Left colon (tissue), 2 donors: ENCODE results near the gene MEF2D. TPM values are rescaled to one million over a fixed set of nuclear protein-coding genes. Genes with fewer than 3 reads are reported as not detected.

ENCODE experiments used
- ATAC-seq: fragments of 200-7000 bp; cut with Tn5 transposase; one replicate; pipeline ENCODE4 v1.9.1; 2020; ENCODE audit warnings: mild to moderate bottlenecking, moderate library complexity
- DNase-seq, 2 donors: peaks; one replicate each; pipeline ENCODE4 v3.0.0-alpha.2; 2020
- intact Hi-C, 2 donors: fragments of 100-400 bp; cut with DNase I in 1 of 2; cut with micrococcal nuclease in 1 of 2; formaldehyde crosslinking; loops; one replicate each; pipeline versions ENCODE4 v1.11.2 to v1.14.0; 2022; cut with DNase I, micrococcal nuclease
- total RNA-seq, 2 donors: library from RNA; stranded (reverse); fragmentation: NEBNext Ultra II Directional; extraction: Animal tissue kit (Norgen Biotek cat#: 25700); gene quantifications; one replicate each; pipeline ENCODE4 v1.2.1, GENCODE V29; 2021
- donor health status: DM: no; HTN: no; CAD: no.
- donor health status: DM: yes; HTN: yes; CAD: no.

Gene MEF2D
- total RNA-seq, 2 donors from 2014 or later, result 45.9 to 66.4 TPM

DNA sequence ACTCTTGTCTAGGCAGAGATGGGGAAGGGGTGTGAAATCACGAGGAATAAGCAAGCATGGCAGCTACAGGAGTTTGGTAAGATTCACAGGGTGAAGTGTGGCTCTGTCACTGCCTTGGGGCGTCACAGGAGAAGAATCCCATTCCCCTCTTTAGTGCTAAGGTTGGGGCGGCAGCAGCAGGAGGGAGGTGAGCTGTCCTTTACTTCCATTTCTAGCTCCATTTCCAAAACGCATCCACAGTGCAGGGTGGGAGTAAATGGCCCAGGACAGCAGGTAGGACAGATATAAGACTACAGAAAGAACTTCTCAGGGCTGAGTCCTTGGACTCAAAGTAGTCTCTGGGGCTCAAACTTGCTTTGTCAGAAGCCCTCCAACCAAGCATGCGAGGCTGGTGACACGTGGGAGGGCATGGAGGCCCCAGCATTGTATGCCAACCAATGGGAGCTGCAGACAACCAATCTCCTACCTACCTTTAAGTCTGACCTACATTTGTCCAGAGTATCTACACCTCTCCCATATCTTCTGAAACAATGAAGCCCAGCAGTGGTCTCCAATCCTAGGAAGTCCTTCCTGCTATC is 8.5 kb downstream of the MEF2D start:
- no peak for ATAC-seq
- intact Hi-C loops, result no loop called here

DNA sequence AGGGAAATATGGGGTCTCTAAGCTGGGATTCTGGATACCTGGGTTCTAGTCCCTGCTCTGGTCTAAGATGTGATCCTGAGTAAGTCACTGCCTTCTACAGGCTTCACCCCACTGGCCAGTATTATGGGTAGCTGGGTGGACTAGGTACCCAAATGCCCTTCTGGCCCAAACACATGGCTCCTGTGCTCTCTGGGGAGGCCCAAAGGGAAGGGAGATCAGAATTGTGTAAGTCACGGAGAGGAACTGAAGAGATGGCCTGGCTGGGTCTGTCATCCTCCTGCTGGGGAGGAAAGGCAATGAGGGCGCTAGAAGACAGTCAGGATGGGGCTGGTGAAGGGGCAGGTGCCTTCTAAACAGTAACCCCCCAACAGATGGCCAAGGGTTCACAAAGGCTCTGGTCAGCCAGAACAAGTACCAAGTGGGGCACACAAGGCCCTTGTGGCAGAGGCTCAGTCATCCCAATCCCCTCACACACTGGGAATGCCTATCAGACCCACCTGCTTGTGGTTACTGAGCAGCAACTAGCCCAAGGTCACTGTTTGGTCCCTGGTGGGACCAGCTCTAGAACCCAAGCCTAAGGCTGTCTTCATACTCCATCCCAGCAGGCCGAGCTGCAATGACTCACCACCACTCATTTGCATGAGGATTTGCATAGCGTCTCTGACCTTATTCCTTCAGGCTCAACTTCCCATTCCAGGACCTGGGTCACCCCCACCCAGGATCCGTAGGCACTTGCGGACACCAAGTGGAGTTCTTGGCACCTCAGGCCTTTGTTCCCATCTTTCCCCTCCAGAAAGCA is 9.2 kb downstream of the MEF2D start:
- no peak for ATAC-seq
- intact Hi-C loops, result no loop called here
- DNase-seq, result no peak

More for the DNA sequence above, 8.5 kb downstream of the MEF2D start:
- no peak for DNase-seq

DNA sequence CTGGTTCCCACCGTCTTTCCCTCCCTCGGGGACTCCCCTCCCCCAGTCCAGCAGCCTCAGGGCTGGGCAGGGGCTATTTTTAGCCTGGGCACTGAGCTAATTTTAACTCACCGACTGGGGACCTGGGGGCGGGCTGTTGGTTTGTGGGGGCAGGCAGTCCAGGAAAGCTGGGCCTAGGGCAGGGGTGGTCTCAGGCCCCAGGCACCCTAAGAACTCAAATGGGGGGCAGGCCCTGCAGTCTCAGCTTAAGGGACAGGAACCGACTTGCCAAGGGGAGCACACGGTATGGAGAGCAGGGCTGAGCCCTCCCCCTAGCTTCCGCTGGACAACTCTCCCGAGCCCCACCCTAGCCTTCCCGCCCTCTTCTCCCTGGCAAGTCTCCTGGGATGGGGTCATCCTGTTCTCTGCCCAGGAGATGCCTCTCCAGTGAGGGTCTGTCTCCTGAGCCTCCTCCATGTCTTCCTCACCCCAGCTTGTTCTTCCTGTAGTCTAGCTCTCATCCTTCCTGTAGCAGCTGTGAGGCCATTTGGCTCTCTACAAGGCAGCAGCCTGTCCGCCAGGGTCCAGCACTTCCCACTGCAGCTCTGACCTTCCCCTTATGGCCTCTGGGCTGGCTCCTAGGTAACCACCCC is 10.1 kb downstream of the MEF2D start:
- ATAC-seq (peak; percentile 47), DNase-seq (no peak)
- intact Hi-C loops, result no loop called here

DNA sequence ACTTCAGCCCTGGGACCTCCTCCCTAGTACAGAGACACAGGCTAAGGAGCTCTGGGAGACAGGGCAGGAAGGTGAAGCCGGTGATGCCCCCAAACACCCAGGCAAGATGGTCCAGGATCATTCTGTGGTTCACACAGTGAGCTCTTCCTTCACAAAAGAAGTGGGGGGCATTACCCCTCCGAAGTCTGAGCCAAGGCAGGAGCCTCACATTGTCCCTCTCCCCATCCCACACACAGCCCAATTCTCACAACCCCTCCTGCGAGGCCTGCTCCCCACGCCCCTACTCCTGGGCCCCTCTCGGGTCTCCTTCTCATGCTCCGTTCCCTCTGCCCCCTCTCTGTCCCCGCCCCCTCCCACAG is 10.7 kb downstream of the MEF2D start:
- ATAC-seq (no peak), DNase-seq (no peak)
- intact Hi-C loops, result no loop called here

DNA sequence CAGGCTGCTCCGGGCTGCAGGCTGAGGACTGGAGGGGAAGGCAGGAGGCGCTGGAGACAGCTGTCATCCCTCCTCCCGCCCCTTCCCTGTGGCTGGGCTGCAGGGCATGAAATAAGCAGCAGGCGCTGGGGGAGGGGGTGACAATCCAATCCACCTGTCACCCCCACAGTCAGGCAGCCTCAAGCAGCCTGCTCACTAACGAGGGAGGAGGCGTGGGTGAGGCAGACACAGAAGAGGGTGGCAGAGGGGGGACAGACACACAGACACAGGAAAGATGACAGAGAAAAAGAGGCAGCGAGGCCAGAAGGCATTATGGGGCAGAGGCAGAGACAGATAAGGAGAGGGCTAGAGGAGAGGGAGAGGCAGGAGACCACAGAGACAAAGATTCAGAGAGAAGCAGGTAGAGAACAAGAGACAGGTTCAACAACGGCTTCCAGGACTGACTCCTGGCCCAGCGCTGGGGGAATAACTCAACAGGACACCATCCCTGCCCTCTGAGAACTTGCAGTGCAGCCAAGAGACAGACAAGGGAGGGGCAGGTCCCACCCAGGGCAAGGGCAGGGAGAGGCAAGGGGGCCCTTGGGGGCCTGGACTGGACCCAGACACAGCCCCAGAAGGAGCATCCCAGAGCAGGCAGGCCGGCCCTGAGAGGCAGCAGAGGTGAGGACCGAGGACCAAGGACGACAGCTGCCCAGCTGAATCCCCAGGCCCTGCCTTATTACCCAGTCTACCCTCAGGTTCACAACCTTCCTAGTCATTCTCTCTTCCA is 11.2 kb downstream of the MEF2D start:
- intact Hi-C loops, result no loop called here
- DNase-seq (peak; percentile 49 to 68), ATAC-seq (peak; percentile 52)

DNA sequence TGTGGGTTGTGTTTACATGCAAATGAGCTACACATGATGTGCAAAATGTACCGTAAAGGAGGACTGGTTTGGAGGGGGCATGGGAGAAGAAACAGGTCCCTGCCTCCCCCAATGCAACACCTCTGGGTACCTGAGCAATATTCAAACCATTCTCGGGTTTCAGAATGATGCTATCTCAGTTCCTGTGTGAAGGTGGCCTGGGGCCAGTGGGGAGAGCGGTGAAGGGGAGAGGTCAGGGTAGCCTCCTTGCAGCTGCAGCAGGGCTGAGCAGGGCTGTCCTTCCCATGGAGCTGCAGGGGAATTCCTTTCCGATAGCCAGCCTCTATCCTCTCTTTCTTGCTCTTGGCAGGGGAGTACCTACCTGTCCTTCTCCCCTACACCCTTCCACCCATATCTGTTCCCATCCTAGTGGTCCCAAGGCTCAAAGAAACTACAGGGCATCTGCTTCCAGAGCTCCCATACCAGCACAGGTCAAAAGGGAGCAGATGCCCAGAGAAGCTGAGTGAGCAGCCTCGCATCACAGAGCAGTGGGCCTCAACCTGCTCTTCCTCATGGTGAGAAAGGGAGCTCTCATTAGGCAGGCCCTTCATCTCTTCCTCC is 11.9 kb downstream of the MEF2D start:
- DNase-seq, result no peak

DNA sequence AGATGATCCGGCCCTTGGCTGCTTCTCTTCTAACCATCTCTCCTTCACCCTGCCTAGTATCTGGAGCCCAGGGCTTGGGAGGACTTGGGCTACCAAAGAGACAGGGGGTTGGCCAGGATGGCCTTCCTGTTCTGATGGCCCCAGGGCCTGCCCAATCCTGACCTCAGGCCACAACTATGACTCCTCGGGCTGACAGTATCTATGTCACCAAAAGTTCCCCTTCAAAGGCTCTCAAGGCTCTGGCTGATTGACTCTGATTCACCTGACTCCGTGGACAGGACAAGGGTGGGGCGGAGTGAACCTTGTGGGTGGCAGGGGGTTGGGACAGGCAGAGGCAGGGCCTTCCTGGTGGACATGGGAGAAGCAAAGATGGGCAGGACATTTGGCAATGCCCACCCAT is 12.7 kb downstream of the MEF2D start:
- ATAC-seq, result peak; percentile 22
- intact Hi-C loops, result no loop called here

More for the DNA sequence above, 11.9 kb downstream of the MEF2D start:
- intact Hi-C loops, result no loop called here
- no peak for ATAC-seq

DNA sequence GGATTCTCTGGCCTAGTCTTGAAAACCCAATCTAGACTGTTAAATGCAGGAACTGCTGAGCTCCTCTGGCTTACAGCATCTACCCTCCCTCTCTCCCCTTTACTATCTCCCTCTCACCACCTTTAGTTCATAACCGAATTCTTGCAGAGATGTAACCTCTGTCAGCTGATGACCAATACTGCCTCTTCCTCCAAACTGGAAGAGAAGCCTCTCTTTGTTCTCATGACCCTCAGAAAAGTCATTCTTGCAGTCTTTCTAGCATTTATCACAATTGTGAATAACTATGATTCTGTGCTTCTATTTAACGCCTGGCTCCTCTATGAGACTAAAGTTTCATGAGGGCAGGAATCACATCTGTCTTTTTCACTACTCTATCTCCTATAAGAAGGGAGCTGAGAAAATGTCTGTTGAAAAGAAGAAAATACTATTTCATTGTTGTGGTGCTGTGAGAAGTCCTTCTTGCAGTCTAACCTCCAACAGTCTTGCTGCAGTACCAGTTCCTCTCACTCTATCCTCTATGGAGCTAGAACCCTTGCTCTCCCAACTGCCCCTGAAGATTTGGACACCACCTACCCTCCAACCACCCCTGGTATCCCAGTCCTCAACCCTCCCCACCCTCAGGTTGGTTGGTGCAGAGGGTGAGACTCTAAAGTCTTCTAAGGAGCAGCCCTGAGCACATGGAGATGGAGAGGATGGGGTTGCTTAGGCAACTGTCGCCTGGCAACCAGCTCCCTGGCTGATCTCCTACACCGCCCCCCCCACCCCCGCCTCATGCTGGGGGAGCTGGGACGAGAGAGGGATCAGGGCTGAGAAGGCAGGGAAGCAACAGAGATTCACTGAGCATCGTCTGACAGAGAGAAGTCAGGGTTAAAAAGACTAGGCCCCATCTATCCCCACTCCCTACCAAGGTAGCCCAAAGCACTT is 13.9 kb downstream of the MEF2D start:
- intact Hi-C loops, result no loop called here
- ATAC-seq (no peak), DNase-seq (no peak)

More for the DNA sequence above, 12.7 kb downstream of the MEF2D start:
- DNase-seq, result no peak

DNA sequence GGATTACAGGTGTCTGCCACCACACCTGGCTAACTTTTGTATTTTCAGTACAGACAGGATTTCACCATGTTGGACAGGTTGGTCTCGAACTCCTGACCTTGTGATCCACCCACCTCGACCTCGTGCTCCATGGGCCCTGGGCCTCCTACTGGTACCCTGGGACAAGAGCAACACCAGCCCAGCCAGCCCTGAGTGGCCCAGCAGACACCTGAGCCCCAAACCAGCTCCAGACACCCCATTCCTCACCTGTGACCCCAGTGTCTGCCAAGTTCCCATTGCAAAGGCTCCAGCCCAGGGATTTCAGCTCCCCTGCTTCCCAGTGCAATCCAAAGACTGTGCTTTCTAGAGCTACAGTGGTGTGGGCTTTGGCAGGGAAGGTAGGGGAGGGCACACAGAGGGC is 14.6 kb downstream of the MEF2D start:
- intact Hi-C loops, result no loop called here
- no peak for ATAC-seq

DNA sequence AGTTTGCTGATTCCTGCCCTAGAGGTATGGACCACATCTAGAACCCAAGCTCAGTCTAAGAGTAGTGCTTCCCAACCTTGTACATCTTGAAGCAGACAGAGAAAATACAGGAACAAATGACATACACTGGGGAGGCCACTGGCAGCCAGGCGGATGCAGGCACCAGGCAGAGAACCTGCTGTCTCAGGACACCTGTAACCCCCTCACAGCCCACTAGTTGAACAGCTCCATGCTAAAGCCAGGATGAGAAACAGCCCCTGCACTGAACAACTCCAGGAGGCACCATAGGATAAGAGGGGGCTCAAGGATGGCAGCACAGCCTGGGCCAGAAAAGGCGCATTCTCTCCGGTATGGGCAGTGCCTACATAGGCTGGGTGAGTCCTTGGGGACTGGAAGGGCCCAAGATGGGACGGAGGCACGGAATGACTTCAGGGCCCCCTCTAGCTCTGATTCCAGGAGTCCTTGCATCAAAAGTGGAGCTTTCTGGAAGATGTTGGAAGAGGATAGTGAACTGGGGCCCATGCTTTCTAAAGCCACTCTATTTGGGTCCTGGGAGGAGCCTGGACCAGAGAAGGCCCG is 16.0 kb downstream of the MEF2D start:
- intact Hi-C loops, result no loop called here
- ATAC-seq (no peak), DNase-seq (no peak)

More for the DNA sequence above, 14.6 kb downstream of the MEF2D start:
- no peak for DNase-seq

DNA sequence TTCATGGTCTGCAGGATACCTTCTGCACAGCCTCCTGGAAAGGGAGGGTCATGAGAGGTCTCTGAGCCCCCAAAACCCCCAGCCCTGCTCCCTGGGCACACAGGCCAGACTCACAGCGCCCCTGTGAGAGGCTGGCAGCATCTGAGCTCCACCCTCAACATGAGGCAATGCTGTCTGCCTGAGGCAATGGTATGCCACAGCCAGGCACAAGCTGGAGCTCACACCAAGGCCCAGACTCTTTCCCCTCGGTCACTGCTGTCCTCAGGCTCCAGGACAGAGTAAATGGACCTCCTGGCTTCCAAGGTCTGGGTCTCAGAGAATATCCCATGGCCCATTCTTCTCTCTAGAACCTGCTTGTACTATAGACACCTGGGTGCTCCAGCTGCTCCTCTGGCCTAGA is 17.2 kb downstream of the MEF2D start:
- ATAC-seq (no peak), DNase-seq (no peak)
- intact Hi-C loops, result no loop called here

DNA sequence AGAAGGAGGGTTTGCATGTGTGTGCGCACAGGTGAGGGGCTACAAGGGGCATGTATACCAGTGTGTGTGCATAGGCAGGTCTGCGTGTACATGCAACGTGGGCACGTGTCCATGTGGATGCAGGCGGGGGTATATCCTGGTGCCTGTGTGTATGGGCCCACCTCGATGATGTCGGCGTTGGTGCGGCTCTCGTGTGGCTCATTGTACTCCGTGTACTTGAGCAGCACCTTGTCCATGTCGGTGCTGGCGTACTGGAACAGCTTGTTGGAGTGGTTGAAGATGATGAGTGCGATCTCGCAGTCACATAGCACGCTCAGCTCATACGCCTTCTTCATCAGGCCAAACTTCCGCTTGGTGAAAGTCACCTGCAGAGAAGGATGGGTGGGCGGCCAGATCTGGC is 18.3 kb downstream of the MEF2D start:
- ATAC-seq (no peak), DNase-seq (no peak)
- intact Hi-C loops, result no loop called here

DNA sequence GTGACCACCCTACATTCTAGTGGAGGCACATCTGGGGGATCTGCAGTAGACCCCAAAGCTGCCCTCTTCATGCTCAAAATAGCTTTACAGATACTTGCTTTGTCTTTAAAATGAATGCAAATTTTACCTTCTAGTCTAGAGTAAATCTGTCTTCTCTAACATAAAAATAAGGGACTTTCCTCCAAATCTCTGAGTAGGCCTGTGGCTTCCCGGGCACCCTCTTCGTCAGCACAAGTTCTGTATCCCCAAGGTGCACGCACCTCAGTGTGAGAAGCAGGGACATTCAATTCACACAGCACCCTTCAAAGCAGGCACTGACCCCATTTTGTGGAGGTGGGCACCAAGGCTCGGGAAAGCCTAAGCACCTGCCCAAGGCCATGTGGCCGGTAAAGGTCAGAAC is 19.0 kb downstream of the MEF2D start:
- no peak for ATAC-seq
- no peak for DNase-seq
- intact Hi-C loops, result no loop called here

DNA sequence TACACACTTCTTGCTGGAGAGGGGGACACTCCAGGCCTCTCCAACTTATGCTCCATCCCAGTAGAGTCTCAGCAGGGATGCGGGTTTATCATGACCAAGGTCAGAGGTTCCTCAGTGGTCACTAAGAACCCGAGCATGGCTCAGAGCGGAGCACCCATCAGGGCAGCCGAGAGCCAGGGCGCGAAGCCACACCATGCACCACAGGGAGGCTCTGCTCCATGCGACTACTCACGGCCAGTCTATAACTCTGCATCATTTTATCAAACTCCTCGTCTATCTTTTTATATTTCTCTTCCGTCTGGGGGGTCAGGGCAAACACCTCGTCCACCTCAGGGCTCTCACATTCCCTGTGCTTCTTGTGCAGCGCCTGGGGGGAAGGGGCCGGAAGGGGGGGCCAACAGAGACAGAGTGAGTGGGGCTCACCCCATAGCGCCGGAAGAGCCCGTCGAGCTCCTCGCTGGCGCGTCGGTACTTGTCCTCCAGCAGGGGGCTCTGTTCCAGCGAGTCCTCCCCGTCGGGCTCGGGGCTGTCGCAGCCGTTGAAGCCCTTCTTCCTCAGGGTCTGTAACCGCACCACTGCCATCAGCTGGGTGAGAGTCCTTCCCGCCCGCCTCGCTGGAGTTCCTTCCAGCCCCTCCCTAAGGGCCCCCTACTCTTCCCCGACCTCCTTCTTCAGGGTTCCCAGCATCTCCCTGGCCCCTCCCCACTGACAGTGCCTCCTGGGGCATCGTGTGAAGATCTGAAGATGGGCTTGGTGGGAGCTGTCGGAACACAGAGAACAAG is 20.0 kb downstream of the MEF2D start:
- DNase-seq (peak in 1 of 2 donors; percentile 65), ATAC-seq (peak; percentile 49)
- intact Hi-C loops, result no loop called here

GRCh38 chr1:156480016-156480370 is 20.6 kb downstream of the MEF2D start:
- DNase-seq, result no peak
- intact Hi-C loops, result no loop called here
- ATAC-seq, result peak; percentile 31

DNA sequence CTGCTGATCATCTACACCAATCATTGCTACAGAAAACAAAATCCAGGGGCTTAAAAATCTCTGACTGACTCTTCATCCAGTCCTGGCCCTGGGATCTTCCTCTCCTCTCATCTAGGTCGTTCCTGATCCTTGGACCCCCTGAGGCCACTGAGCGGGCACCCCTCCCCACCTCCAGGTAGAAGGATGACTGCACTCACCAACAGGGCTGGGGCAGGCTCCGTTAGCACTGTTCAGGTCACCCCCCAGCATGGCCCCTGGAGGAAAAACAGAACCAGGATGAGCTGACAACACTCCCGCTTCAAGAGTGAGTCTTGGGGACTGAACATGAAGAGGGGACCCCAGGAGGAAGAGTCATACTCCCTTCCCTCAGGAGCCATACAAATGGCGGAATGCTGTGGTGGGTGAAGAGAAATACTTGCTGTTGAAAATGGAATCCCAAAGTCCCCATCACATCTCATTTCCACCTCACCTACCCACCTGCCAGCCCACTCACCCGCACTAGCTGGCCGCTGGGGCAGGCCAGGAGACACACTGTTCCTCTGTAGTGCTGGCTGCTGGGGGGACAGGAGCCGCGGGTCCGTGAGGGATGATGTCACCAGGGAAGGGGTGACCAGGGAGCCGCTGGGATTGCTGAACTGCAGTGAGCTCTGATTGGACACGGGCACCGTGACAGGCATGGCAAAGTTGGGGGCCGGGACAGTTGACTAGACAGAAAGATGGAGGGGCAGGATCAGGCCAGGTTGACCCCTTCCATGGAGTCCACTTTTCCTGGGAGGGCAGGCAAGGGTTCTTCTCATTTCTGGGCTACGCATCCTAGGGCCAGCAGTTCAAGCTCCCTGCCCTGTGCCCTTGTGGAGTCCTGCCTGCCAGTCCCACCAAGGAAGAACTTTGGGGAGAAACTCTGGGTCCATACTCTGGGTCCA is 21.2 kb downstream of the MEF2D start:
- ATAC-seq (no peak), DNase-seq (no peak)
- intact Hi-C loops, result no loop called here
